HuH-7 (cell line): ENCODE results near the gene NEIL1.
"Not testable (repeated sequence)": the region's sequence is repeated elsewhere in the genome, so short reads cannot be mapped to it uniquely, and the experiment has no call there.

ENCODE experiments used
- DNase-seq: peaks from one replicate; pipeline ENCODE4 v3.0.0; 2011; ENCODE audit warnings: low spot score

NEIL1 gene

DNA sequence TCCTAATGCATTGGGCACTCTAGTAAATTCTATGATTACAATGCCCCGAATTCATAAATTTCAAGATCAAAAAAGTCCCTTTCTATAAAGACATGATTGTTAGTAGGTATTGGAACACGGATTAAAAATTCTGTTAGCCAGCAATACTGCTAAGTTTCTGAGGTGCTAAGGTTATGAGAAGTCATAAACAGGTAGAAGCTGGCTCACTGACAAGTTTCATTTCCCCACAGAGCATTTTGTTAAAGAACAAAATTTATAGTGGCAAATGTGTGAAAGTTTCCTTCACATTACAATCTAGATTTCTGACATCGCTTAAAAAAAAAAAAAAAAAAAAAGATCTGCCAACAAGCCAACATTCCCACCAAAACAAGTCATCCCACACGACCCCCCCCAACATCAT is 33.9 kb downstream of the NEIL1 start:
- DNase-seq = no peak

DNA sequence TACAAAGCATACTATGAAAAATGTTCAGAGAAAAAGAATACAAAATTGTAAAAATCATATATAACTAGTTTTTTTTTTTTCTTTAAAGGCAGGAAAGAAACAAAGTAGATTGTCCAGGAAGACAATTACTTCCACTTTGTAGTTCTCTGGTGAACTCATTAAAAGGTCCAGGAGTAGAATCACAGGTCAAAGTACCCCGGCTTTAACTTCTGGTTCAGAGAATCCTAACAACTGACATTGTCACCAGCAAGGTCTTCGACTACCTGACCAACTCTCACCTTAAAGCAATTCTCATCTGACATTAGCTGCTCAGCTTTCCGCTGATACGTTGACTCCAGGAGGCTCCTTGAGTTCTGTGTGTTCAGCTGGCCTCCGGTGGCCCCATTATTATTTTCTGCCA is 37.1 kb downstream of the NEIL1 start:
- not testable (repeated sequence) for DNase-seq

DNA sequence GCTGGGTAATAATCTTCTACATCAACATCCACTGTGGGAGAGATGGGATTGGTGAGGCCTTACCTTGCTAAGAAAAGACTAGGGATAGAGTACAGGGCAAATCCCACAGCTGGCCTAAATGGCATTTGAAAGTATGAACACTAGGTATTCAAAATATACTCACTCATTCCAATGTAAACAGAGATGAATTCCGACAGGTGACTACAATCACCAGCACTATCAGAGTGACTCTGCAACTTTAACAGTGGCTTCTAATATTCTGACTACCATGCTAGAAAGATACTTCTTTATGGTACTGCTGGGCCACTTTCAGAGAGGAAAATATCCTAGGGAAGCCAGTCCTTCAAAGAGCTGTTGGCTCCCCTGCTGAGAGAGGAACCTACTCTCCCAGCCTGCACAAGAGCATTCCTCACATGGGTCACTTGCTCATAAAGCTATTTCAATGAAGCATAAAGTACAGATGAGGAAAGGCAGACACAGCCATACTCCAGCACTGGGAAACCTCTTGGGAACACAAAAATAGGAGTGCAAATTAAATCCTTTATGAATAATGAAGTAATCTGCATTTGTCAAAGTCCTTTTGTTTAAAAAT is 43.0 kb downstream of the NEIL1 start:
- DNase-seq = no peak

DNA sequence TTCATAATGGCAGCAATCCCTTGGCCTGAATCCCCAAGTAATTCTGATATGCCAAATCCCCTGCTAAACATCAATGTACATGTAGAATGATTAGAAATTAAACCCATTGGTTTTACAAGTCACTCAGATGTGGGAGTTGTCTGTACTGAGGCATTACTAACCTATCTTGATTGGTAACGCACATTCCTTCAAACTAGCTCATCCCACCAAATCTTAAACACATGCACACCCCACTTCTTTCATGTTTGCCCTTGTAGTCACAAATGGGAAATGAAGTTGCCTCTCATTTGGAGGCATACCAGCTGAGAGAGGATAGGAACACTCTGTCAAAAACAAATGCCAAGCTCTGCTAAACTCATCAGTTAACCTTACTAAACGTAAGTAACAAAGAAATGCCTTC is 50.7 kb downstream of the NEIL1 start:
- no peak for DNase-seq

DNA sequence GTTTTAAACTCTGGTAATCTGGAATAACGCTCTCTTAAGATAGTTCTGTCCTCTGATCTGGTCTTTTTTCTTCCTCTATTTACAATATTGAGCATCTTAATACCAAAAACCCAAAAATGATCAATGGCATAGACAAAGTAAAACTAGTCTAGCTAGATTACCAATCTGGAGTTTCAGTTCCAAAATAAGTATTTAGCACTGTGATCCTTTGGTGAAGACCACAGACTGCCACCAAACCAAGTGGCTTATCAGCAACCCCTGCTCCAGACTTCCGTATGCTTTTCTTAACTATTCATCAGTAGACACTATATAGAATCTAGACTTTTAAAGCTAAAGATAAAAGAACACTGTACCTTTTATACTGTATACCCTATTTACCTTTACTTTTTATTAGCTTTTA is 57.1 kb downstream of the NEIL1 start:
- no peak for DNase-seq
